ENCODE data around the gene CPT1B. TPM values are rescaled to one million over a fixed set of nuclear protein-coding genes. Genes with fewer than 3 reads are reported as not detected.

Gene CPT1B
- total and polyA plus RNA-seq, 2 of the 8 experiments (the other 6 are each of a cell fraction or from before 2014, with no cell fraction given) = 34.2 to 36.2 TPM

GRCh38 chr22:50581950-50582492, 3.8 kb upstream of the CPT1B start (continued):
- TF ChIP-seq BACH1 (IDR thresholded peaks at IDR 0.05; ENCODE audit: low read length) = no peak
- TF ChIP-seq CREB1 (IDR thresholded peaks at IDR 0.05) = no peak
- peak; percentile 70; the same call in 1 of the 2 replicates for TF ChIP-seq KDM1A (IDR thresholded peaks at IDR 0.05; ENCODE audit: borderline replicate concordance, low read length)
- TF ChIP-seq MAFK (IDR thresholded peaks at IDR 0.05; ENCODE audit: low read depth, low read length) = no peak
- no peak for TF ChIP-seq GTF2F1 (IDR thresholded peaks at IDR 0.05; ENCODE audit: borderline replicate concordance, low read depth, low read length)
- TF ChIP-seq RNF2 (IDR thresholded peaks at IDR 0.05; ENCODE audit: borderline replicate concordance, low read depth, low read length, missing control alignments, poor library complexity, severe bottlenecking) = peak; percentile 26
- no peak for TF ChIP-seq CBX8 (IDR thresholded peaks at IDR 0.05; ENCODE audit: borderline replicate concordance, low read depth, low read length)
- TF ChIP-seq CHD2 (IDR thresholded peaks at IDR 0.05; ENCODE audit: low read length) = no peak; the same call in 1 of the 2 replicates
- no peak for TF ChIP-seq ATF3 (IDR thresholded peaks at IDR 0.05; ENCODE audit: insufficient read depth, low read depth, low read length)
- no peak for TF ChIP-seq RFX5 (IDR thresholded peaks at IDR 0.05; ENCODE audit: borderline replicate concordance, low read depth, low read length)
- TF ChIP-seq ATF2 (IDR thresholded peaks at IDR 0.05; ENCODE audit: low read length) = no peak
- TF ChIP-seq POU5F1 (IDR thresholded peaks at IDR 0.05; ENCODE audit: low read depth, low read length) = no peak
- 0 out of 2 replicates have a peak, but pooled peaks have one; percentile 59 for TF ChIP-seq PHF8 (conservative IDR thresholded peaks at IDR 0.05; ENCODE audit: low read depth, low read length)
- no peak for TF ChIP-seq TEAD4 (IDR thresholded peaks at IDR 0.05; ENCODE audit: low read depth, low read length)
- no peak for TF ChIP-seq RBBP5 (IDR thresholded peaks at IDR 0.05; ENCODE audit: borderline replicate concordance, low read depth, low read length)
